H1 (cell line): ENCODE measurements around the gene CMKLR1.

Experiments used
- BCL11A ChIP-seq, 2 experiments: IDR thresholded peaks; one replicate each; pipeline ENCODE4 v1.6.1; 2011; ENCODE audit warnings: low read depth in 2 of 2, low read length in 2 of 2, mild to moderate bottlenecking in 2 of 2
- CBX5 ChIP-seq: fragments of 300-800, 300-1000 bp; sonication (generic); IDR thresholded peaks from 2 replicates; pipeline ENCODE4 v1.7.1; 2016; ENCODE audit warnings: antibody characterized with exemption, low read length, low read depth
- CEBPB ChIP-seq: IDR thresholded peaks from 2 replicates; pipeline ENCODE4 v1.6.1; 2012; ENCODE audit warnings: low read depth, low read length
- EP300 ChIP-seq, 2 experiments: IDR thresholded peaks; 1 replicate in 1 of 2; 2 replicates in 1 of 2; pipeline ENCODE4 v1.6.1; 2011 to 2012; ENCODE audit warnings: low read depth in 2 of 2, low read length in 2 of 2, mild to moderate bottlenecking in 2 of 2, borderline replicate concordance in 1 of 2, inconsistent platforms in 1 of 2, moderate library complexity in 1 of 2
- EZH2 ChIP-seq: fragments of 200-600 bp; sonication (generic); IDR thresholded peaks from 2 replicates; pipeline ENCODE4 v1.7.1; 2012; ENCODE audit warnings: low read depth, mild to moderate bottlenecking, moderate library complexity, low read length, inconsistent platforms; ENCODE audit not compliant: severe bottlenecking
- POLR2A ChIP-seq, 2 experiments: IDR thresholded peaks; 1 replicate in 1 of 2; 2 replicates in 1 of 2; pipeline ENCODE4 v1.6.1; 2011; ENCODE audit warnings: low read depth in 2 of 2, low read length in 2 of 2, mild to moderate bottlenecking in 2 of 2; ENCODE audit errors: control extremely low read depth in 1 of 2
- POLR2AphosphoS5 ChIP-seq: IDR thresholded peaks from 2 replicates; pipeline ENCODE4 v1.6.1; 2011; ENCODE audit warnings: low read depth, low read length
- SP1 ChIP-seq: IDR thresholded peaks from 2 replicates; pipeline ENCODE4 v1.6.1; 2011; ENCODE audit warnings: low read depth, low read length
- SUZ12 ChIP-seq: fragments of 200-600 bp; sonication (generic); IDR thresholded peaks from 2 replicates; pipeline ENCODE4 v1.6.1; 2012; ENCODE audit warnings: mild to moderate bottlenecking, inconsistent platforms, low read length, moderate library complexity, mixed read lengths
- TAF1 ChIP-seq: IDR thresholded peaks from 2 replicates; pipeline ENCODE4 v1.6.1; 2011; ENCODE audit warnings: mild to moderate bottlenecking, low read depth, low read length
- TF ChIP-seq, protein P1 (sequence below), 3 experiments: IDR thresholded peaks; 1 replicate in 2 of 3; 2 replicates in 1 of 3; pipeline versions ENCODE4 v1.5.1 to v1.6.1; 2011; ENCODE audit warnings: low read length in 3 of 3, mild to moderate bottlenecking in 3 of 3, inconsistent platforms in 2 of 3, low read depth in 1 of 3, moderate library complexity in 1 of 3; ENCODE audit not compliant: insufficient read depth in 1 of 3; ENCODE audit errors: control extremely low read depth in 1 of 3

DNA sequence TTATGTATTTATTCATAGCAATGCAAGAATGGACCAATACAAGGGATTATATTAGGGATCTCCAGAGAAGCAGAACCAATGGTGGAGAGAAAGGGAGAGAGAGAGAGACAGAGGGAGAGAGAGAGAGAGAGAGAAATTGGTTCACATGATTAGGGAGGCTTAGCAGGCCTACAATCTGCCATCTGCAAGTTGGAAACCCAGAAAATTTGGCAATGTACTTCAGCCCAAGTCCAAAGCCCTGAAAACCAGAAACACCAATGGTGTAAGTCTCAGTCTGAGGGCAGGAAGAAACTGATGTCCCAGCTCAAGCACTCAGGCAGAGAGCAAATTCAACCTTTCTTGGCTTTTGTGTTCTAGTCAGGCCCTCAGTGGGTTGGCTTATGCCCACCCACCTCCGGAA is 48.7 kb upstream of the CMKLR1 start:
- TF ChIP-seq, protein P1, sequence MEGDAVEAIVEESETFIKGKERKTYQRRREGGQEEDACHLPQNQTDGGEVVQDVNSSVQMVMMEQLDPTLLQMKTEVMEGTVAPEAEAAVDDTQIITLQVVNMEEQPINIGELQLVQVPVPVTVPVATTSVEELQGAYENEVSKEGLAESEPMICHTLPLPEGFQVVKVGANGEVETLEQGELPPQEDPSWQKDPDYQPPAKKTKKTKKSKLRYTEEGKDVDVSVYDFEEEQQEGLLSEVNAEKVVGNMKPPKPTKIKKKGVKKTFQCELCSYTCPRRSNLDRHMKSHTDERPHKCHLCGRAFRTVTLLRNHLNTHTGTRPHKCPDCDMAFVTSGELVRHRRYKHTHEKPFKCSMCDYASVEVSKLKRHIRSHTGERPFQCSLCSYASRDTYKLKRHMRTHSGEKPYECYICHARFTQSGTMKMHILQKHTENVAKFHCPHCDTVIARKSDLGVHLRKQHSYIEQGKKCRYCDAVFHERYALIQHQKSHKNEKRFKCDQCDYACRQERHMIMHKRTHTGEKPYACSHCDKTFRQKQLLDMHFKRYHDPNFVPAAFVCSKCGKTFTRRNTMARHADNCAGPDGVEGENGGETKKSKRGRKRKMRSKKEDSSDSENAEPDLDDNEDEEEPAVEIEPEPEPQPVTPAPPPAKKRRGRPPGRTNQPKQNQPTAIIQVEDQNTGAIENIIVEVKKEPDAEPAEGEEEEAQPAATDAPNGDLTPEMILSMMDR (IDR thresholded peaks at IDR 0.05; ENCODE audit: control extremely low read depth in 1 of 3, insufficient read depth in 1 of 3, low read depth in 1 of 3, low read length in 3 of 3): no peak
- TF ChIP-seq SUZ12: no peak
- no peak for TF ChIP-seq EZH2
- TF ChIP-seq CBX5: no peak
- TF ChIP-seq BCL11A (IDR thresholded peaks at IDR 0.05; ENCODE audit: low read depth in 2 of 2, low read length in 2 of 2): no peak
- TF ChIP-seq CEBPB: no peak
- no peak for TF ChIP-seq POLR2A (IDR thresholded peaks at IDR 0.05; ENCODE audit: control extremely low read depth in 1 of 2, low read depth in 2 of 2, low read length in 2 of 2)
- TF ChIP-seq POLR2AphosphoS5: no peak
- no peak for TF ChIP-seq EP300 (IDR thresholded peaks at IDR 0.05; ENCODE audit: borderline replicate concordance in 1 of 2, low read depth in 2 of 2, low read length in 2 of 2)
- no peak for TF ChIP-seq TAF1
- TF ChIP-seq SP1: no peak
